Sigmoid colon (tissue), 4 donors: ENCODE data around the gene CCDC127.

Source experiments
- CTCF ChIP-seq, 4 experiments: fragments of 450-650 bp in 3 of 4; fragments of 200-600 bp in 1 of 4; IDR thresholded peaks; one replicate each; pipeline ENCODE4 v1.5.1; 2016 to 2019; ENCODE audit warnings: antibody characterized with exemption in 4 of 4, mild to moderate bottlenecking in 3 of 4, moderate library complexity in 2 of 4
- POLR2AphosphoS5 ChIP-seq, 4 donors: sonication (generic); formaldehyde crosslinking; IDR thresholded peaks; one replicate each; pipeline ENCODE4 v1.6.1; 2017; ENCODE audit warnings: antibody characterized with exemption in 4 of 4

- no peak for TF ChIP-seq CTCF (IDR thresholded peaks at IDR 0.05)
- TF ChIP-seq POLR2AphosphoS5 (IDR thresholded peaks at IDR 0.05): no peak
These were observed 55.2 kb downstream of the CCDC127 start for GRCh38 chr5:162565-163337.
